Measurements from ENCODE around the gene SMIM41.
A peak's percentile ranks its signal among the peaks of the same experiment; 100 is the strongest.

Gene SMIM41

DNA sequence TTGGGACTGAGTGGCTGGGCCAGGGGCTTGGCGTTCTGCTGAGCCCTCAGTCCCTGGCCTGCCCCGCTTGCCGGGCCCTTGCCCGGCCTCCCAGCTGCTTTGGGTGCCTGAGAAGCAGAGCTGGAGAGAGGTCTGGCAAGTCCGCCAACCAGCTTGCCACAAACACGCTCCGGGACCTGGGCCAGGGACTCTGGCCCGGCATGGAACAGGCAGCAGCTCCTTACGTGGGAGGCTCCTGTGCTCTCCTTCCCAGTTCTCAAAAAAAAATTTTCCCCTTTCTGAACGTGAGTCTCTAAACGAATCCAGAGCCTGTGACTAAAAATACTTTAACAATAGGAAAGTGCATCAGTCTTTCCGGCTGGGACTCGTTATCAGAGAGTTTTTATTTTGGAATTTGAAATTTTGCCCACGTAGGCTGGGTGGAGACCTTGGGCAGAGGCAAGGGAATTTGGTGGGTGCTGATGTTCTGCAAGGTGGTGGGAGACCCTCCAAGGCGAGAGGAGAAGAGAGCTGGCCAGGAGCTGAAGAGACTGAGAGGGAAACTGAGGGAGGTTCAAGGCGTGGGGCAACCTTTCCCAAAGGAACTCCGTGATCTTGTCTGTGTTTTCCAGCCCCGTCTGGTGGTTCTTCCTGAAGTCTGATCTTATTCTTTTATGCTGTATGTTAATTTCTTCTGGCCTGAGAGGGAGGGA is 35.1 kb upstream of the SMIM41 start:
- no peak overlapping the region for H3K27ac ChIP-seq (ENCODE audit: low read length)
- H3K4me1 ChIP-seq (ENCODE audit: low read length): no peaks in the 10 kb centered on the region
- peak; percentile 0 for DNase-seq
- H3K9ac ChIP-seq (ENCODE audit: low read length): no peak overlapping the region
- H4K20me1 ChIP-seq (ENCODE audit: insufficient read depth, low read length): no peaks in the 10 kb centered on the region
- H3F3A ChIP-seq (ENCODE audit: insufficient read depth, low read length): no peaks in the 10 kb centered on the region; the same call in 1 of the 2 replicates
- no peak for TF ChIP-seq CTCF (IDR thresholded peaks at IDR 0.05; ENCODE audit: low read length)
- TF ChIP-seq EZH2 (optimal IDR thresholded peaks at IDR 0.05; ENCODE audit: low read depth, low read length): no peak
- no peak for TF ChIP-seq EZH2phosphoT487 (IDR thresholded peaks at IDR 0.05; ENCODE audit: low read length)
- no peaks in the 10 kb centered on the region for H3K27me3 ChIP-seq (replicated peaks; ENCODE audit: insufficient read depth, low read length)
- no peaks in the 10 kb centered on the region for H3K36me3 ChIP-seq (replicated peaks; ENCODE audit: insufficient read depth, low read length)
- H3K4me3 ChIP-seq (ENCODE audit: low read length): no peak overlapping the region
- no peak overlapping the region for H3K4me2 ChIP-seq (ENCODE audit: low read depth, low read length)
- H3K9me2 ChIP-seq (replicated peaks; ENCODE audit: insufficient read depth, low read length): no peaks in the 10 kb centered on the region
- H3K79me2 ChIP-seq (ENCODE audit: low read length): no peaks in the 10 kb centered on the region
- H3K9me3 ChIP-seq (replicated peaks; ENCODE audit: insufficient read depth, low read length): no peaks in the 10 kb centered on the region
- H2AFZ ChIP-seq (ENCODE audit: low read length): no peak overlapping the region

GRCh38 chr12:52045794-52046199 is 33.7 kb upstream of the SMIM41 start:
- H3K27ac ChIP-seq (ENCODE audit: low read length): no peak overlapping the region

DNA sequence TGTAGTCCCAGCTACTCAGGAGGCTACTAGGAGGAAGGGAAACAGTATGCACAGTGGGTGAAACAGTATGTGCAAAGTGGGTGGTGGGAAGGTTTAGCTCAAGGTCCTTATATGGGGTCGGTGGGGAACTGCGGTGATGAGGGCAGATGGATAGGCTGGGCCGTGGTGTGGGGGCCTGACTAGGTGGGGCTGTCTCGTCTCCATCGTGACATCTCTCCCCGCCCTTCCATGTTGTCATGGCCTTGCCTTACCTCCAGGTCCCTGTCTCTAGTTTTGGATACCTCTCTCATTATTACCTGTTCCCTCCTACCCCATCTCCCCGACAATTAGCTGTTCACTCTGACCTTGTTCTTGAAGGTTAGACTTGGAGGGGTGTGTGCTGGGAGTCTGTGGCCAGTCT is 32.6 kb upstream of the SMIM41 start:
- Histone ChIP-seq H3K9me3 (replicated peaks; ENCODE audit: insufficient read depth, low read length) (no peaks in the 10 kb centered on the region), H3K79me2 (ENCODE audit: low read length) (no peaks in the 10 kb centered on the region), H2AFZ (ENCODE audit: low read length) (no peak overlapping the region), H4K20me1 (ENCODE audit: insufficient read depth, low read length) (no peaks in the 10 kb centered on the region), H3K27ac (ENCODE audit: low read length) (no peak overlapping the region), H3K4me2 (ENCODE audit: low read depth, low read length) (no peak overlapping the region), H3K4me3 (ENCODE audit: low read length) (no peak overlapping the region), H3K9me2 (replicated peaks; ENCODE audit: insufficient read depth, low read length) (no peaks in the 10 kb centered on the region), H3K9ac (ENCODE audit: low read length) (no peak overlapping the region), H3K27me3 (replicated peaks; ENCODE audit: insufficient read depth, low read length) (no peaks in the 10 kb centered on the region), H3K4me1 (ENCODE audit: low read length) (peaks cover 13% of the 10 kb centered on the region), H3F3A (ENCODE audit: insufficient read depth, low read length) (peaks cover 15% of the 10 kb centered on the region), H3K36me3 (replicated peaks; ENCODE audit: insufficient read depth, low read length) (no peaks in the 10 kb centered on the region)
- DNase-seq: no peak
- TF ChIP-seq CTCF (IDR thresholded peaks at IDR 0.05; ENCODE audit: low read length): no peak
- TF ChIP-seq EZH2 (optimal IDR thresholded peaks at IDR 0.05; ENCODE audit: low read depth, low read length): no peak
- TF ChIP-seq EZH2phosphoT487 (IDR thresholded peaks at IDR 0.05; ENCODE audit: low read length): no peak

More at GRCh38 chr12:52045794-52046199, 33.7 kb upstream of the SMIM41 start:
- no peak for DNase-seq
- no peaks in the 10 kb centered on the region for H3K79me2 ChIP-seq (ENCODE audit: low read length)
- H3K9me2 ChIP-seq (replicated peaks; ENCODE audit: insufficient read depth, low read length): no peaks in the 10 kb centered on the region
- H2AFZ ChIP-seq (ENCODE audit: low read length): no peak overlapping the region
- no peak overlapping the region for H3K9ac ChIP-seq (ENCODE audit: low read length)
- H3K27me3 ChIP-seq (replicated peaks; ENCODE audit: insufficient read depth, low read length): no peaks in the 10 kb centered on the region
- H3K36me3 ChIP-seq (replicated peaks; ENCODE audit: insufficient read depth, low read length): no peaks in the 10 kb centered on the region
- peaks cover 8% of the 10 kb centered on the region; the same call in 1 of the 2 replicates for H3F3A ChIP-seq (ENCODE audit: insufficient read depth, low read length)
- no peaks in the 10 kb centered on the region for H3K9me3 ChIP-seq (replicated peaks; ENCODE audit: insufficient read depth, low read length)
- TF ChIP-seq CTCF (IDR thresholded peaks at IDR 0.05; ENCODE audit: low read length) (no peak), EZH2phosphoT487 (IDR thresholded peaks at IDR 0.05; ENCODE audit: low read length) (no peak), EZH2 (optimal IDR thresholded peaks at IDR 0.05; ENCODE audit: low read depth, low read length) (no peak)
- H3K4me1 ChIP-seq (ENCODE audit: low read length): peaks cover 11% of the 10 kb centered on the region
- no peak overlapping the region for H3K4me2 ChIP-seq (ENCODE audit: low read depth, low read length)
- H3K4me3 ChIP-seq (ENCODE audit: low read length): no peak overlapping the region
- no peaks in the 10 kb centered on the region for H4K20me1 ChIP-seq (ENCODE audit: insufficient read depth, low read length)
